Activated CD4-positive, CD25-positive, alpha-beta regulatory T cell treated with anti-CD3 and anti-CD28 coated beads, Interleukin-2, amount 50 U/mL, for 24 hours (primary cell): Measurements from ENCODE around the gene NDUFS8.

ENCODE experiments used
- ATAC-seq, 2 donors: fragments of 150-1000 bp; cut with Tn5 transposase; one replicate each; pipeline ENCODE4 v1.10.0; 2021; ENCODE audit warnings: mild to moderate bottlenecking in 1 of 2, moderate library complexity in 1 of 2

The NDUFS8 gene

DNA sequence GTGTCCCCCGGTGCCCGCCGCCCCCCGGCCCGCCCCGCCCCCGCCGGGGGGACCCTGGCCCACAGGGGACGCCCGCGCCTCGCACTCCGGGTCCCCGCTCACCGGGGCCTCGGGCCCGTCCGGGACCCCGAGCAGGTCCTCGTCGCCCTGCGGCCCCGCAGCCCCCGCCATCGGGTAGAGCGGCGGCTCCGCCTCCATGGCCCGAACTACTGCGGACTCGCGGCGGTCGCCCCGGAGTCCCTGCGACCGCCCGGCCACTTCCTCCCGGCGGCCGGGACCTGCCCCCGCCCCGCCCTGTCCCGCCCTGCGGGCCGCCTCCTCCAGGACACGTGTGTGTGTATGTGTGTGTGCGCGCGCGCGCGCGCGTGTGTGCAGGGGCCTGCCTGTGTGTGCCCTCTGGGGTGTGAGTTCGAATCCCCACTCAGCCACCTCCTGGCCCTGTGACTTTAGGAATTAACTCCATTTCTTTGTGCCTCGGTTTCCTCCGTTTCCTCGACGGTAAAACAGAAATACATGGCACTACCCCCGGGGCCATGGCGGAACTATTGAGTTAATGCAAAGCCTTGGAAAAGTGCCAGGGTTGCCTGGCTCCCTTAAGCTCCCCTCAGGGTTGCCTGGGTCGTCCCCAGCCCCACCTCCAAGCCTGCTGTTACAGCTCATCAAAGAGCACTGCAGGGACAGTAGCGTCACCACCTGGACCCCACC, 26.5 kb upstream of the NDUFS8 start, which contains the start of gene UNC93B1:
Gene UNC93B1, minus strand, starts transcription at position 252 of the 705 bp plus-strand sequence. Its CDS starts 54 bp downstream, at position 198.
- peak; percentile 94 to 95 for ATAC-seq

DNA sequence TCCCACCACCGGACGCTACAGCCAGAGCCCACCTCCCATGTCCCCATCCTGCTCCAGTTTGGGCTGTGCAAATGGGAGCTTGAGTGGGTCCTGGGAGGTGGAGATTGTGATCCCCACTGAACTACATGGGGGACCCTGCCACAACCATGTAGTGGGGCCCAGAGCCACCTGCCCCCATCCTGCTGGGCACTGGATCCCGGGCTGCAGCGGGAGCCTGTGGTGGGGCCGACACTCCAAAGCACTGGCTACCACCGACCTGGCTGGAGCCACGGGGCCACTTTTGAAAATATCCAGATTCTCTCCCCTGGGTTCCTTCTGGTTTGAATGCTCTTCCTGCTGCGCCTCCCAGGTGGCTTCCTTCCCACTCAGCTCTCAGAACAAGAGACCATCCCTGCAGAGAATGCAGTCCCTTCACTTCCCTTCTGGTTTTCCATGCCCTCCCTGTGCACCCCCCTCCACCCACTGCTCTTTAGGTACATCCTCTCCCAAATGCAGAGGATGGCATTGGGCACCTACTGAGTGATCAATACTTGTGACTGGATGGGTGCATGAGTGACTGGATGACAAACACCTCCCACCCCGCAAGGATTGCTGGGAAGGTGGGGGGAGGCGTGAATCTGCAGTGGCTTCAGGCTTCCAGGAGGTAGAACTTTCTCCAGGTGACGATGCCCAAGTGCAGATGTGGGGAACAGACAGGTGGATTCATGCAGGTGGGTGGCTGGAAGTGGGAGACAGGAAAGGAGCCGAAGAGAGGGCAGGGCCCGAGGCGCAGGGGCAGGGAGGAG, 25.7 kb upstream of the NDUFS8 start:
- ATAC-seq: no peak

DNA sequence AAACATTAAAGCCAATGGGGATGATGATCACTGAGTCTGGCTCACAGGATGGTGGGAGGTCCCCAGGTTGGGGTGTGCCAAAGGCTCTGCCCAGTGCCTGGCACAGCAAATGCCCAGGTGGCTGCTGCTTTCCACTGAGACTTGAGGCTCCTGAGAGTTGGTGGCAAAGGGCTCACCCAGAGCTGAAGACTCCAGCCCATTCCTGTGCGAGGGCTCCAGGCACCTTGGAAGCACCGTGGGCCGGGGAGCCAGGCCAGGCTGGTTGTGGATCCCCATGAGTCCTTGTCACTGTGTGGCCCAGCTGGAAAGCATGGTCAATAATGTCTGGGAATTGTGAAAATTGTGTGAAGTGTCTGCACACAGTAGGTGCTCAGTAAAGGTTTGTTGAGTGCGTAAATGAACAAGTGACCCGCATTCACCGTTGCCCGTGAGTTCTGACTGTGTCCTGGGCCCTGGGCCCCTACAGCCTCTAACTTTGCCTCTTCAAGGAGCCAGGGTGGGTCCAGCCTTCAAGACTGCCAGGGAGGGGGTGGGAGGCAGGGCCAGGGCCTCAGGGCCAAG, 23.8 kb upstream of the NDUFS8 start:
- ATAC-seq: no peak

DNA sequence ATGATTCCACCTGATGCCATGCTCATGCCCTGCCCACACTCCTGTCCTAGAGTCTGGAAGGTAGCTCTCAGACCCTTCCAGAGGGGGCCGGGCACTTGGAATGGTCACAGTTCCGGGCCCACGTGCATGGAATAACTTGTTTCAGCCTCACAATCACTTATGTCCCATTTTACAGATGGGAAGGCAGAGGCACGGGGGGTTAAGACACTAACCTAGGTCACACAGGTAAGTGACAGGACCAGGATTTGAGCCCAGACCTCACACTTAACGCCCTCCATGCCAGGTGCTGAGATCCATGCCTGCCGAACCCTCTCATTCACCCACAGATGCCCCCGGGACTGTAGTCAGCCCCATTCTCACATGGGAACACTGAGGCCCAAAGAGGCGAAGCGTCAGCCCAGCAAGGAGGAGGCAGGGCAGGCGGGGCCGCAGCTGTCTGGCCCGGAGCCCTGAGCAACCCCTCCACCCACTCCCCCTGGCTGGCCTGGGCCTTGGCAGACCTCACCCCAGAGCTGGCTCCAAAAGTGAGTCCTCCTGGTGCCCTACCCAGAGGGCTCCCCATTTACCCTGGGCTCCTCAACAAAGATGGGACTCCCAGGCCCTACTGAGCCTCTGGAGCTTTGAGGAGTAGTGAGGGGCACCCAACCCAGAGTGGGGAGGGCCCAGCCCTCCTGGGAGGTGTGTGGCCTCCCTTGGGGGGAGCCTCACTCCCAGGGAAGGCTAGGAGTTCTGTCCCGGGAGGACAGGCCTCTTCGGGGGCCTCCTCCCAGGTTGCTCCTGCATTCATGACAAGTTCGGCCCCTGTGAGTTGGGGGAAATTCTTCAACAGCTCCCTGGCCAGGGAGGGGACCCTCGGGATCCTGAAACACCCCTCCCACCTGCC, 22.7 kb upstream of the NDUFS8 start:
- no peak for ATAC-seq

DNA sequence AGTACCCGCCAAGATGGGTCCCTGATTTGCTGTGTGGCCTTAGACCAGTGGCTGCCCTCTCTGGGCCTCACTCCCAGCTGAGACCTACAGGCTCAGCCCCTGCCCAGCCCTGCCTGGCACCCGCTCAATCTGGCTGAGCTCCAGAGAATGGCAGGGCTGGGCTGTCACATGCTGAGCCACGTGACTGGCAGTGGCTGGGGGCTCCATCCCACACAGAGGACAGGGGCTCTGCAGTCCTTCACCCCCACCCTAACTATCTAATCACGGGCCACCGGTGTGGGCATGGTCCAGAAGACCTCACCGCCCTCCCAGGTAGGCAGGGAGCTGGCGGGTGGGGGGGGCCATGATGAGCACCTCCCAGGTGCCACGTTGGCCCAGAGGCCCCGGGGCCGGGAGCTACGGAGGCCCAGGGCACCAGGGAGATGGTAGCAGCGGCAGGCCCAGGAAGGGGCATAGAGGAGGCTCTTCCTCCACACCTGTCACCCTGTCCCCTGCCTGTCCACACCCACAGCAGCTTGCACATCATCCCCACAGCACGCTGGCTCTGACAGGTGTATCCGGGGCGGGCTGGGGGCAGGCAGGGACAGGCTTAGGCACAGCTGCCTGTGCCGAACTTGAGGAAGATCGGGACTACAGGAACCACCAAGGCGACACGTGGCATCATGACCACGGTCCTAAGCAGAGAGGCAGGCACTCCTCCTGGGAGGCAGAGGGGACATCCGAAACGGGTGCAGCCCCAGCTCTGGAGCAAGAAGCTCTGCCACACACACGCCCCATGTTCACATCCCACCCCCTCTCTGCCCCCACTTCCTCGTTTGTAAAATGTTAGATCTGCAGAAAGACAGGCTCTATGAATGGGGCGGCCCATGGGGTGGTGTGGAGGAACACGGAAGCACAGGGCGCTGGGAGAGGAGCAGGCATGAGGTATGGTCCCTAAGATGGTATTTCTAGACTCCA, 21.8 kb upstream of the NDUFS8 start:
- ATAC-seq: no peak

DNA sequence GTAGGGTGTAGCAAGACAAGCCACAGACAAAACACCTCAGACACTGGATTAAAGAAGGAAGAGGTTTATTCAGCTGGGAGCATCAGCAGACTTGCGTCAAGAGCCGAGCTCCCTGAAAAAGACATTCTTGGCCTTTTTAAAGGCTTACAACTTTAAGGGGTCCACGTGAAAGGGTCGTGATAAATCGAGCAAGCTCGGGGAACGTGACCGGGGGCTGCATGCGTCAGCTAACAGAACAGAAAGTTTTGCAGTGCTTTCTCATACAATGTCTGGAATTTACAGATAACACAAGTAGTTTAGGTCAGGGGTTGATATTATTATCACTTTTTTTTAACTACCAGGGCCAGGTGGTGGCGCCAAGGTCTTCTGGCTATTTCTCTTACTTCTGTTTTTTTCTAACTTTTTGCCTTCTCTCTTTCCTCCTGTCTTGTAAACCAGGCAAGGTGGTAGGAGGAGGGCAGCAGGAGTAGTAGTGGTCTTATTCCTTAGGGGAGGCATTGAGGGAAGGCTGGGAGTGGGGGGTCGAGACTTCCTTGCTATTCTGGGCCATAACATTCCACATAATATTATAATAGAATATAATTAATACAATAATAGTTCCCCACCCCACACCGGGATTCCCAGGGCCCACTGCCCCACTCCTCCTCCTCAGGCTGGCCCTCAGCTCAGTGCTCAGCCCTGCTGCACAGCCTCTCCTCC, 20.9 kb upstream of the NDUFS8 start:
- ATAC-seq: no peak

DNA sequence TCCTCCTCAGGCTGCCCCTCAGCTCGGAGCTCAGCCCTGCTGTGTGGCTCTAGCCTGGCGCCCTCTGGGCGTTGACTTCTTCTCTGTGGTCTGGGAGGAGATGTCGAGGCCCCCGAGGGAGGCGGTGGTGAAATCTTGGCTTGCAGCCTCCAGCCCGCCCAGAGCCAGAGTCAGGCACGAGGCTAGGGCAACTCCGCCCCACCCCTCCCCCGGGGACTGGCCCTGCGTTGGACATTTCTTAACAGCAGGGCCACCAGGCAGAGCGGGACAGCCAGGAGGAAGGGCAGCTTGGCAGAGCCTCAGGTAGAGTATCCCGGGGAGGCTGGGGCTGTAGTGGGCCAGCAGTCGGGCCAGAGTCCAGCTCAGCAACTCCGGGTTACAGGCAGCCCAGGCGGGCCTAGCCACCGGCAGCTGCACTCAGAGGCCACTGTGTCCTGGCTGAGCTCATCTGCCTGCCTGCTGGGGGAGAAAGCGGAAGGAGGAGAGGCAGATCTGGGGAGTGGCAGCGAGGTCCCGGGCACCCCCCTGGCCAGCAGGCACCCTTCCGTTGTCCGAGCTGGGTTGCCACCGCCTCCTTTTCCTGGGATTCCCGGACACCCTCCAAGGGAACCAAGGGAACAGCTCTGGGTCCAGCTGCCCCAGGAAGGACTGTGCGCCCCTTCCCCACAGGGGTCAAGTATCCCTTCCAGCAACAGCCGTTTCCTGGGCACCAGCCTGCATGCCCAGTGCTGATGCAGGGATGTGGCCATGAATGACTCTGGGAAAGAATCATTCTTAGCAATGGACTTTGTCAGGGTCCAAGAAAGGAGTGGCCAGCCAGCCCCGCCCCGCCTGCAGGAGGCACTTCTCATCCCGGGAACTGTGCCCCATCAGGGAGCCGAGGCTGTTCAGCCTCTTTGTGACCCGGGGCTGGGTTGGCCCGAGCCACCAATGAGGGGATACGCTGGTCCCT, 20.1 kb upstream of the NDUFS8 start, which contains the start of gene ALDH3B1:
Gene ALDH3B1, plus strand, starts transcription at position 238 of the 952 bp plus-strand sequence. CDS start 4,971 bp downstream, outside the sequence.
- peak in 1 of 2 donors; percentile 30 for ATAC-seq

DNA sequence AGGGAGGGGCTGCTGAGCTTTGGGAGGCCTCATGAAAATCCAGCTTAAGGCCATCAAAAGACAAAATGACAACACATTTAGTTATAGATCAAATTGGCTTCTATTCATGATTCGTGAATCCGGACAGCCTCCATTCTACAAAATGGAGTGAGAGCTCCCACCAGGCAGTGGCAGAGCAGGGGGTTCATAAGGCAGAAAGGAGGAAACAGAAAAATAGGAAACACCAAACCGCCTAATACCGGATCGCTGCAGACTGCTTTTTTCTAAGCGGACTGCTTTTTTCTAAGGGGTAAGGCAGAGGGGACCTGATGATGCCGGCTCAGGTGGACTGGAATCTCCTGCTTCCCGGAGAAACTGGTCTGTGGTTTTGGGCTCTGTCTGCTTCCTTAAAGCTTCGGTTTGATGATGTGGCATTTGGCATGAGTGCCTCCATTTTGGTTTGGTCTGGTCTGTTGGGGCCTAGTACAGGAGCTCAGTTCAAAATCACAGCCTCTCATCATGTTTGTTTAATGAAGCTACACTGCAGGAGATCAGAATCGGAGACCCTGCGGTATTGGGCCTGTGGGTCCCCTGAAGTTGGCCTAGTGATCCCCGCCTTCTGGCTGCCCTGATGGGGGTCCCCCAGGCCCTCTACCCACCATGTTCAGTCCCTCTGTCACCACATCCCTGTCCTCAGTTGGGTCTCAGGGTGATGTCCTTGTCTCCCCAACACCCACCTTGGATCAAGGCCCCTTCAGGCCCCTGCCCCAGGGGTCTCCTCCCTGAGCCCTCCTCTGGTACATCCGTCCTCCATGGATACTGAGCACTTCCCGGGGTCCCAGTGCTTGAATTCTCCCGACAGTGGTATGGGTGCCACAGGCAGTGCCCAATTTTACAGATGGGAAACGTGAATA, 19.2 kb upstream of the NDUFS8 start:
- ATAC-seq: no peak

DNA sequence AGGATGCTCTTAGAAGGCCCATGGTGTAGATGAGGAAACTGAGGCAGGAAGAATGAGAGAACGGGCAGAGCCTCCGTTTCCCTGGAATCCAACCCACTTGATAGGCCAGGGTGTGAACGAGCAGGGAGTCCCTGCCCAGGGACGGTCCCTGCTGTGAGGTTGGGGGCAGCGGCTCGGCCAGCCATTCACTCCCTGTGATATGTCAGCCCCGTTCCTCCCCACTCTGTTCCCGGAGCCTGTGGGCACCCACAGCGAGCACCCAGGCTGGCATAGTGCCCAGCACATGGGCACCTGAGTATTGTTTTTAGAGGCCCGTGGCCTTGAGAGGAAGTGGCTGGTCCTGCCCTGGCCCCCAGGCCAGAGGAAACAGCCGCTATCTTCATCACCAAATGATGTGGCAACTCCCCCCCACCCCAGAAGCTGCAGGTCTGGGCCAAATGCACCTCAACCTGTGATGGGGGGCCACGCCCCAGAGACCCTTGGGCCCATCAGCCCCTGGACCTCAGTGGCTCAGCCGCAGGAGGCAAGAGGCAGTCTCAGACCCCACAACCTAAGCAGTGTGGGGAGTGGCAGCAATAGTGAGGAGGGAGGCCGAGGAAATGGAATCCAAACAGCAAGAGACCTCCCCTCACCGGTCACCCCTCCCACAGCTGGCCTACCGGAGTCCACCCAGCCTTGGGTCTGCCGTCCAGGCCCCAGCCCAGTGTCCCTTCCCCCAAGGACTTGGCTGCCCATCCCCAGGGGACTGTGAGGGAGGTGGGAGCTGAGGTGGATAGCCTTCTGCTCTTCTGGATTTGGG, 18.2 kb upstream of the NDUFS8 start:
- no peak for ATAC-seq

DNA sequence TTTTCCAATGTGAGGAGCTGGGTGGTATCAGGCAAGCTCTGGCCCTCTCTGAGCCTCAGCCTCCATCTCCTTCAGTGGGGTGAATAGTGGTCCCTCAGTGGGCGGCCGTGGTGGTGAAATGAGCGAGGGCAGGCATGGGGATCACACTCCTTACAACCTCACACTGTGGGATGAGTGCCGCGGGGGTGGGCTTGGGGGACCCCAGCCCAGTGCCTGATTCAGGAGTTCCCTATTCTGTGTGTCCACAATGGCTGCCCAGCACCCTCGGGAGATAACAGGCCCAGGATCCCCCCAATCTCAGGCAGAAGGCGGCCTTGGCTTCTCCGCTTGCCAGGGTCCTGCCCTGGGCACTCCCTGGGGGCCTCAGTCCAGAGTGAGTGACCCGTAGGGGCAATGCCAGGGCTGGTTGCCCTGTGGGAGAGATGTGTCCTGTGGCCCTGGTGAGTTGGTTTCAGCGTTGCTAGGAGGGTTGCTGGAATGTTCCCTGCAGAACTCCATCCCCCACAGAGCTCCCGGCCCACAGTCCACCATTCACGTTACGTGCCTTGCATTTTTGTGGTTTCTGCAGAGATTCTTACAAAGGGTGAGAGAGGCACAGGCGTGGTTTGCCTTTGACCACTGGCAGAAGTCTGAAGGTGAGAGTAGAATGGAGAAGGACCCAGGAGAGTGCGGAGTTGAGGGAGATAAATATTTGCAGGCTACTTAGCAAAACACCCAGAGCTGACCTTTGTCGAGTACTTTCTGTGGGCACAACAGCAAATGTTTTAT, 17.5 kb upstream of the NDUFS8 start:
- no peak for ATAC-seq

DNA sequence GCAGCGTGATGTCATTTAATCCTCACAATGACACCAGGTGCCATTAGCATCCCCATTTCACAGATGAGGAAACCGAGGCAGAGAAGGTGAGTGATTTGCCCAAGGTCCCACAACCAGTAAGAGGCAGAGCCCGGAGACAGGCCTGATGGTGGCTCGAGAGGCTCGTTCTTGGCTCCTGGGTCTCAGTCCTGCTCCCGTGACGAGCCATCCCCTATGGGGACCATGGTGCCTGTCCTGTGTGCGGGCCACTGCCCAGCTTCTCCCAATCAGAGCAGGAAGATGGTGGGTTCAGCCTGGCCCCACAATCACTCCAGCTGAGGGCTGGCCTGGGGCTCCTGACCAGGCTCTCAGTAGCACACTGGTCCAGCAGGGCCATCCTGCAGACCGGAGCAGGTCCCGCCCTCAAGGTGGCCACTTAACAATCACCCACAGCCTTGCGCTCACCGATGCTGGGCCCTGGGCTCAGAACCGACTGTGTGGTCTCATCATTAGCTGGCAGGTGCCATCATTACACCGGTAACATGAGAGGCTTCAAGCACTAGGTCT, 16.8 kb upstream of the NDUFS8 start:
- ATAC-seq: no peak

DNA sequence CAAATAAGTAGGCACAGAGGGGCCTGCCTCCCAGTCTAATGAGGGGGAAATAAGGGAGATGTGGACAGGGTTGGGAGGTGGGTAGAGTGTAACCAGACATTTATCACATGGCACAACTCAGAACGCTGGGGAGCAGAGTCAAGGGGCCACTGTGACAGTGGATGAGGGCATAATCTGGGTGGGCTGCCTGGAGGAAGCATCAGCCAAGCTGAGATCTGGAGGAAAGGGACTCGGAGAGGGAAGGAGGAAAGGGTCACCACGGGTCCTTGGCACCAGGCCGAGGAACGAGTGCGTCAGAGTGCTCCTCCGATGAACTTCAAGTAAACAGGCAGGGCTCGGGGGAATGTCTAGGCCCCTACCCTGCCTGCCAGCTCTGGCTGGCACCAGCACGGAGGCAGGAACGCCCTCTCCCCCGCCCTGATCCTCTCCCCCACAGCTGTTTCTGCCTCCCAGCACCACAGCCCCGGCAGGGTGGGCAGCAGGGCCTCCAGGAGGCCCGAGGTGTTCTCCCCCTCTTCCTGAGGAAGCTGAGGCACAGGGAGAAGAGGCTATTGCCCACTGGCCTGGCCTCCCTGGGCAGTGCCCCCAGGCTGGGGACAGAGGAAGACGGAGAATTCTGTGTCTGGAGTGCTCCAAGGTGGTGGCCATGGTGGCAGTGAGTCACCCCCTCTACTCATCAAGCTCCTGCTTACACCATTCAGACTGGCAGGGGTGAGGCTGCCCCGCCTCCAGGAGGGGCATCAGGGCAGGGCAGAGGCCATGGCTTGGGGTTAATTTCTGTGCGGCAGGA, 16.1 kb upstream of the NDUFS8 start:
- peak in 1 of 2 donors; percentile 27 for ATAC-seq

DNA sequence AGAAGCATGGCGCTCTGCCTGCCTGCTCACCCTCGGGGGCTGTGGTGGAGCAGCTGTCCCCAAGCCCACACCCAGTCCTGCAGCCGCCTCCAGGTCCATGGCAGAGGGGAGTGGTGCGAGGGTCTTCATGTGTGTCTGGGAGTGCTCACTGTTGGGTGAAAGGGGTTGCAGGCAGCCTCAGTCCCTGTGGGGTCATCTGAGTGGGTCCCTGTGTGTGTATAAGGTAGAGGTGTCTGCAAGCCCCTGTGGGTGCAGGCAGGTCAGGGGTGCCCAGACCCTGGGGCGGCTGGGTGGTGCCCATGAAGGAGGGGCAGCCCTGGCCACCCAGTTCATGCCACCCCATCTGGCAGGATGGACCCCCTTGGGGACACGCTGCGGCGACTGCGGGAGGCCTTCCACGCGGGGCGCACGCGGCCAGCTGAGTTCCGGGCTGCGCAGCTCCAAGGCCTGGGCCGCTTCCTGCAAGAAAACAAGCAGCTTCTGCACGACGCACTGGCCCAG, 15.5 kb upstream of the NDUFS8 start:
- no peak for ATAC-seq

DNA sequence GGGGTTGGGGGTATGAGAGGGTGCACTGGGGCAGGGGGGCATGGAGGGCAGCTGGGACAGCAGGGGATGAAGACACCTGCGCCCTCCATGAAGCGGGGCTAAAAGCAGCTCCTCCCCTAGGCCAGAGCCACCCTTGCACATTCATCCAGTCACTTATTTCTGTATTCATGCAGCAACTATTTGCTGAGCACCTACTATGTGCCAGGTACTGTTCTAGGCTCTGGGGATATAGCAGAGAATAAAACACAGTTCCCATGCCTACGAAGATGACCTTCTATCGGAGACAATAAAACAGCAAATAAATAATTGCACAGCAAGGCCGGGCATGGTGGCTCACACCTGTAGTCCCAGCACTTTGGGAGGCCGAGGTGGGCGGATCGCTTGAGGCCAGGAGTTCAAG, 15.0 kb upstream of the NDUFS8 start:
- ATAC-seq: no peak

DNA sequence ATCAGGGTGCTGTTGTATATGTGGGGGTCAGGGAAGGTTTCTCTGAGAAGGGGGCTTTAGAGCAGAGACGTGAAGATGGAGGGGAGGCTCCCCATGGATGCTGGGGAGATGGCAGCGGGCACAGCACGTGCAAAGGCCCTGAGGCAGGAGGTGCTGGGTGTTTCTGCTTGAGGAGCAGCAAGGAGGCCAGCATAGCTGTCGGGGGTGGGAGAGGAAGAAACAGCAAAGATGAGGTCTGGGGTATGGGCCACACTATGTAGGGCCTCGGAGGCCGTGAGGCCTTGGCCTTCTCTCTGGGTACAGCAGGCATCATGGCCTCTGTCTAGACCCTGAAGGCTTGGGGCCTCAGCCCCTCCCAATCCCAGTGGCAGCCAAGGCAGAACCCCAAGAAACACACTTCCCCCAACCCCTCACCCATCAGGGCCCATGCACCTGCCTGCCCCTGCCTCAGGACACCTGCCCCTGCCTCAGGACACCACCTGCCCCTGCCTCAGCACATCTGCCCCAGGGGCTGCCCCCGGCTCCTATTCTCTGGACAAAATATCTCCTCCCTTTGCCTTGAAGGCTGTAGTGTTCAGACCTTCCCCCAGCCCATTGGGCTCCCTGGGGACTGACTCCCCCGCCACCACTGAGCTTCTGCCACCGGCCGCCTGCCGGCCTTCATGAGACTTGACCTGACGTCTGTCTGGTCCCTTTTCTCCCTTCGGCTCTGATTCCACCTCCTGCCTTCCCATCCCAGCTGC, 14.1 kb upstream of the NDUFS8 start:
- ATAC-seq: no peak
